SK-N-SH treated with all-trans-retinoic acid at 6 μM for 48 hours (cell line): ENCODE measurements around the gene ALG10B.
"Not testable (repeated sequence)": the region's sequence is repeated elsewhere in the genome, so short reads cannot be mapped to it uniquely, and the experiment has no call there.

Source experiments
- ATAC-seq: fragments of 200-7000 bp; cut with Tn5 transposase; 3 replicates; pipeline ENCODE4 v1.9.1; 2020; ENCODE audit warnings: mild to moderate bottlenecking, moderate library complexity
- ARNTL ChIP-seq: fragments of 450-650 bp; formaldehyde crosslinking; IDR thresholded peaks from 2 replicates; pipeline ENCODE4 v1.5.0; 2020; ENCODE audit warnings: low read depth, mild to moderate bottlenecking, moderate library complexity, borderline replicate concordance
- BACH2 ChIP-seq: fragments of 250-450 bp; sonication (Bioruptor Pico); IDR thresholded peaks from 2 replicates; pipeline ENCODE4 v1.9.0; 2021; ENCODE audit warnings: mild to moderate bottlenecking, borderline replicate concordance
- CSDC2 ChIP-seq: fragments of 250-450 bp; sonication (Bioruptor Pico); IDR thresholded peaks from 2 replicates; pipeline ENCODE4 v1.5.0; 2020; ENCODE audit warnings: mild to moderate bottlenecking, moderate library complexity
- ESRRG ChIP-seq: fragments of 250-450 bp; sonication (Bioruptor Pico); IDR thresholded peaks from 2 replicates; pipeline ENCODE4 v1.6.1; 2021; ENCODE audit warnings: mild to moderate bottlenecking
- GLIS3 ChIP-seq: fragments of 250-450 bp; sonication (Bioruptor Pico); IDR thresholded peaks from 2 replicates; pipeline ENCODE4 v1.5.0; 2020; ENCODE audit warnings: mild to moderate bottlenecking, moderate library complexity
- ISL1 ChIP-seq: fragments of 250-450 bp; sonication (Bioruptor Pico); IDR thresholded peaks from 2 replicates; pipeline ENCODE4 v2.1.2; 2022; ENCODE audit warnings: mild to moderate bottlenecking, moderate library complexity
- OSR1 ChIP-seq: fragments of 250-450 bp; sonication (Bioruptor Pico); IDR thresholded peaks from 2 replicates; pipeline ENCODE4 v1.8.0; 2022; ENCODE audit warnings: moderate library complexity, mild to moderate bottlenecking, inconsistent platforms
- PPARA ChIP-seq: fragments of 250-450 bp; sonication (Bioruptor Pico); IDR thresholded peaks from 2 replicates; pipeline ENCODE4 v1.5.0; 2020; ENCODE audit warnings: mild to moderate bottlenecking, borderline replicate concordance
- RARB ChIP-seq: fragments of 250-450 bp; sonication (Bioruptor Pico); IDR thresholded peaks from 2 replicates; pipeline ENCODE4 v1.8.0; 2021; ENCODE audit warnings: mild to moderate bottlenecking, moderate library complexity
- TCF4 ChIP-seq: fragments of 250-450 bp; sonication (Bioruptor Pico); IDR thresholded peaks from 2 replicates; pipeline ENCODE4 v1.8.0; 2021; ENCODE audit warnings: mild to moderate bottlenecking, moderate library complexity, borderline replicate concordance
- TOX ChIP-seq: fragments of 250-450 bp; sonication (Bioruptor Pico); IDR thresholded peaks from 2 replicates; pipeline ENCODE4 v1.8.0; 2021; ENCODE audit warnings: mild to moderate bottlenecking, moderate library complexity, borderline replicate concordance
- ZC3H10 ChIP-seq: fragments of 250-450 bp; sonication (Bioruptor Pico); IDR thresholded peaks from 2 replicates; pipeline ENCODE4 v1.5.1; 2021; ENCODE audit warnings: mild to moderate bottlenecking, moderate library complexity
- ZFP3 ChIP-seq: fragments of 250-450 bp; sonication (Bioruptor Pico); IDR thresholded peaks from 2 replicates; pipeline ENCODE4 v1.5.0; 2020; ENCODE audit warnings: mild to moderate bottlenecking, moderate library complexity
- ZFP30 ChIP-seq: fragments of 450-650 bp; formaldehyde crosslinking; IDR thresholded peaks from 2 replicates; pipeline ENCODE4 v1.5.0; 2022; ENCODE audit warnings: mild to moderate bottlenecking, moderate library complexity
- ZNF565 ChIP-seq: fragments of 450-650 bp; formaldehyde crosslinking; conservative IDR thresholded peaks from 2 replicates; pipeline ENCODE4 v1.5.0; 2020; ENCODE audit warnings: low read depth, mild to moderate bottlenecking, moderate library complexity
- ZNF70 ChIP-seq: fragments of 450-650 bp; formaldehyde crosslinking; IDR thresholded peaks from 2 replicates; pipeline ENCODE4 v1.5.0; 2020; ENCODE audit warnings: mild to moderate bottlenecking, moderate library complexity
- ZNF8 ChIP-seq: fragments of 450-650 bp; formaldehyde crosslinking; IDR thresholded peaks from 2 replicates; pipeline ENCODE4 v1.5.0; 2020; ENCODE audit warnings: mild to moderate bottlenecking, moderate library complexity
- TF ChIP-seq, protein P1 (sequence below): fragments of 250-450 bp; sonication (Bioruptor Pico); IDR thresholded peaks from 2 replicates; pipeline ENCODE4 v1.8.0; 2020; ENCODE audit warnings: mild to moderate bottlenecking, moderate library complexity, borderline replicate concordance
- TF ChIP-seq, protein P2 (sequence below): fragments of 250-450 bp; sonication (Bioruptor Pico); IDR thresholded peaks from 2 replicates; pipeline ENCODE4 v1.5.0; 2020; ENCODE audit warnings: mild to moderate bottlenecking, moderate library complexity
- TF ChIP-seq, protein P3 (sequence below): fragments of 250-450 bp; sonication (Bioruptor Pico); IDR thresholded peaks from 2 replicates; pipeline ENCODE4 v1.8.0; 2021; ENCODE audit warnings: low read depth, mild to moderate bottlenecking, moderate library complexity, borderline replicate concordance
- TF ChIP-seq, protein P4 (sequence below): fragments of 250-450 bp; sonication (Bioruptor Pico); IDR thresholded peaks from 2 replicates; pipeline ENCODE4 v1.5.1; 2021; ENCODE audit warnings: mild to moderate bottlenecking, moderate library complexity
- TF ChIP-seq, protein P5 (sequence below): fragments of 250-450 bp; sonication (Bioruptor Pico); IDR thresholded peaks from 2 replicates; pipeline ENCODE4 v1.5.1; 2020; ENCODE audit warnings: low read depth, mild to moderate bottlenecking, moderate library complexity

Gene ALG10B

DNA sequence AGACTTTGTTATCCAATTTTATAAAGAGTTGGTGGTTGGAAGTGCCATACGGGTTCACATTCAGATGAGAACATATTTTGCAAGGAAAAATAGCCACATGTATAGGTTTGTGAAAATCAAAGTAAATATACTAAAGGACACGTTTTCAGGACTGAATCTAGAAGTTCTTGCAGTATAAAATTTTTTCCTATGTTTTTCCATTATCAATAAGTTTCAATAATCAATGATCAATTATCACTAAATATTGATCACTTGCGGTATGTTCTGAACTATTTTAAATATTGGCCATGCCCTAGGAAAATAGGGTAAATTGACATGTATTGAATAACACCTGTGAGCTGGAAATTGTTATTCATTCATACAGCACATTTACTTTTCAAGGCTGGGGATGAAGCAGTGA is 25.9 kb downstream of the ALG10B start:
- ATAC-seq = no peak
- TF ChIP-seq ARNTL (no peak), CSDC2 (CRISPR knock-in tag) (no peak), GLIS3 (CRISPR knock-in tag) (no peak), ZFP30 (CRISPR knock-in tag) (no peak), ESRRG (CRISPR knock-in tag) (no peak), ZC3H10 (CRISPR knock-in tag) (no peak), ZNF70 (no peak), PPARA (CRISPR knock-in tag) (no peak), TCF4 (no peak), OSR1 (CRISPR knock-in tag) (no peak), ISL1 (CRISPR knock-in tag) (no peak), ZNF565 (CRISPR knock-in tag) (no peak), ZNF8 (no peak), ZFP3 (CRISPR knock-in tag) (no peak)
- TF ChIP-seq, protein P1, sequence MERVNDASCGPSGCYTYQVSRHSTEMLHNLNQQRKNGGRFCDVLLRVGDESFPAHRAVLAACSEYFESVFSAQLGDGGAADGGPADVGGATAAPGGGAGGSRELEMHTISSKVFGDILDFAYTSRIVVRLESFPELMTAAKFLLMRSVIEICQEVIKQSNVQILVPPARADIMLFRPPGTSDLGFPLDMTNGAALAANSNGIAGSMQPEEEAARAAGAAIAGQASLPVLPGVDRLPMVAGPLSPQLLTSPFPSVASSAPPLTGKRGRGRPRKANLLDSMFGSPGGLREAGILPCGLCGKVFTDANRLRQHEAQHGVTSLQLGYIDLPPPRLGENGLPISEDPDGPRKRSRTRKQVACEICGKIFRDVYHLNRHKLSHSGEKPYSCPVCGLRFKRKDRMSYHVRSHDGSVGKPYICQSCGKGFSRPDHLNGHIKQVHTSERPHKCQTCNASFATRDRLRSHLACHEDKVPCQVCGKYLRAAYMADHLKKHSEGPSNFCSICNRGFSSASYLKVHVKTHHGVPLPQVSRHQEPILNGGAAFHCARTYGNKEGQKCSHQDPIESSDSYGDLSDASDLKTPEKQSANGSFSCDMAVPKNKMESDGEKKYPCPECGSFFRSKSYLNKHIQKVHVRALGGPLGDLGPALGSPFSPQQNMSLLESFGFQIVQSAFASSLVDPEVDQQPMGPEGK = no peak
- TF ChIP-seq, protein P2, sequence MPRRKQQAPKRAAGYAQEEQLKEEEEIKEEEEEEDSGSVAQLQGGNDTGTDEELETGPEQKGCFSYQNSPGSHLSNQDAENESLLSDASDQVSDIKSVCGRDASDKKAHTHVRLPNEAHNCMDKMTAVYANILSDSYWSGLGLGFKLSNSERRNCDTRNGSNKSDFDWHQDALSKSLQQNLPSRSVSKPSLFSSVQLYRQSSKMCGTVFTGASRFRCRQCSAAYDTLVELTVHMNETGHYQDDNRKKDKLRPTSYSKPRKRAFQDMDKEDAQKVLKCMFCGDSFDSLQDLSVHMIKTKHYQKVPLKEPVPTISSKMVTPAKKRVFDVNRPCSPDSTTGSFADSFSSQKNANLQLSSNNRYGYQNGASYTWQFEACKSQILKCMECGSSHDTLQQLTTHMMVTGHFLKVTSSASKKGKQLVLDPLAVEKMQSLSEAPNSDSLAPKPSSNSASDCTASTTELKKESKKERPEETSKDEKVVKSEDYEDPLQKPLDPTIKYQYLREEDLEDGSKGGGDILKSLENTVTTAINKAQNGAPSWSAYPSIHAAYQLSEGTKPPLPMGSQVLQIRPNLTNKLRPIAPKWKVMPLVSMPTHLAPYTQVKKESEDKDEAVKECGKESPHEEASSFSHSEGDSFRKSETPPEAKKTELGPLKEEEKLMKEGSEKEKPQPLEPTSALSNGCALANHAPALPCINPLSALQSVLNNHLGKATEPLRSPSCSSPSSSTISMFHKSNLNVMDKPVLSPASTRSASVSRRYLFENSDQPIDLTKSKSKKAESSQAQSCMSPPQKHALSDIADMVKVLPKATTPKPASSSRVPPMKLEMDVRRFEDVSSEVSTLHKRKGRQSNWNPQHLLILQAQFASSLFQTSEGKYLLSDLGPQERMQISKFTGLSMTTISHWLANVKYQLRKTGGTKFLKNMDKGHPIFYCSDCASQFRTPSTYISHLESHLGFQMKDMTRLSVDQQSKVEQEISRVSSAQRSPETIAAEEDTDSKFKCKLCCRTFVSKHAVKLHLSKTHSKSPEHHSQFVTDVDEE (CRISPR knock-in tag) = no peak
- TF ChIP-seq, protein P3, sequence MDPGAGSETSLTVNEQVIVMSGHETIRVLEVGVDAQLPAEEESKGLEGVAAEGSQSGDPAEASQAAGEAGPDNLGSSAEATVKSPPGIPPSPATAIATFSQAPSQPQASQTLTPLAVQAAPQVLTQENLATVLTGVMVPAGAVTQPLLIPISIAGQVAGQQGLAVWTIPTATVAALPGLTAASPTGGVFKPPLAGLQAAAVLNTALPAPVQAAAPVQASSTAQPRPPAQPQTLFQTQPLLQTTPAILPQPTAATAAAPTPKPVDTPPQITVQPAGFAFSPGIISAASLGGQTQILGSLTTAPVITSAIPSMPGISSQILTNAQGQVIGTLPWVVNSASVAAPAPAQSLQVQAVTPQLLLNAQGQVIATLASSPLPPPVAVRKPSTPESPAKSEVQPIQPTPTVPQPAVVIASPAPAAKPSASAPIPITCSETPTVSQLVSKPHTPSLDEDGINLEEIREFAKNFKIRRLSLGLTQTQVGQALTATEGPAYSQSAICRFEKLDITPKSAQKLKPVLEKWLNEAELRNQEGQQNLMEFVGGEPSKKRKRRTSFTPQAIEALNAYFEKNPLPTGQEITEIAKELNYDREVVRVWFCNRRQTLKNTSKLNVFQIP (CRISPR knock-in tag) = no peak
- TF ChIP-seq, protein P4, sequence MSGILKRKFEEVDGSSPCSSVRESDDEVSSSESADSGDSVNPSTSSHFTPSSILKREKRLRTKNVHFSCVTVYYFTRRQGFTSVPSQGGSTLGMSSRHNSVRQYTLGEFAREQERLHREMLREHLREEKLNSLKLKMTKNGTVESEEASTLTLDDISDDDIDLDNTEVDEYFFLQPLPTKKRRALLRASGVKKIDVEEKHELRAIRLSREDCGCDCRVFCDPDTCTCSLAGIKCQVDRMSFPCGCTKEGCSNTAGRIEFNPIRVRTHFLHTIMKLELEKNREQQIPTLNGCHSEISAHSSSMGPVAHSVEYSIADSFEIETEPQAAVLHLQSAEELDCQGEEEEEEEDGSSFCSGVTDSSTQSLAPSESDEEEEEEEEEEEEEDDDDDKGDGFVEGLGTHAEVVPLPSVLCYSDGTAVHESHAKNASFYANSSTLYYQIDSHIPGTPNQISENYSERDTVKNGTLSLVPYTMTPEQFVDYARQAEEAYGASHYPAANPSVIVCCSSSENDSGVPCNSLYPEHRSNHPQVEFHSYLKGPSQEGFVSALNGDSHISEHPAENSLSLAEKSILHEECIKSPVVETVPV (CRISPR knock-in tag) = no peak
- TF ChIP-seq, protein P5, sequence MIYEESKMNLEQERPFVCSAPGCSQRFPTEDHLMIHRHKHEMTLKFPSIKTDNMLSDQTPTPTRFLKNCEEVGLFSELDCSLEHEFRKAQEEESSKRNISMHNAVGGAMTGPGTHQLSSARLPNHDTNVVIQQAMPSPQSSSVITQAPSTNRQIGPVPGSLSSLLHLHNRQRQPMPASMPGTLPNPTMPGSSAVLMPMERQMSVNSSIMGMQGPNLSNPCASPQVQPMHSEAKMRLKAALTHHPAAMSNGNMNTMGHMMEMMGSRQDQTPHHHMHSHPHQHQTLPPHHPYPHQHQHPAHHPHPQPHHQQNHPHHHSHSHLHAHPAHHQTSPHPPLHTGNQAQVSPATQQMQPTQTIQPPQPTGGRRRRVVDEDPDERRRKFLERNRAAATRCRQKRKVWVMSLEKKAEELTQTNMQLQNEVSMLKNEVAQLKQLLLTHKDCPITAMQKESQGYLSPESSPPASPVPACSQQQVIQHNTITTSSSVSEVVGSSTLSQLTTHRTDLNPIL (CRISPR knock-in tag) = no peak

DNA sequence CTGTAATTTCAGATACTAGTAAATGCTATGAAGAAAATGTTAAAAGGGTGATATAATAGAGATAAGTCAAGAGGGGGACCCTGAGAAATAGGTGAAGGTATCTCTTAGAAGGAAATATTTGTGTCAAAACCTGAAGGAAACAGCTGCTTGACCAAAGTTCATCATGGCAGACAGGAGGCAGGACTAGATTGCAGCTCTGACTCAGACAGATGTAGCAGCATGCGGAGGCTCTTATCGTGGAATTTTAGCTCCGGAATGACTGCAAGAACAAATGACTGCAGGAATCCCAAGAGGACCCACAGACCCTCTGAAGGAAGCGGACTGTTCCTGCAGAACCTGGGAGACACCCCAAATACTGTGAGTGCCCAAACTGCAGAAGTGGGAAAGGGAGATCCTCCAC is 26.7 kb downstream of the ALG10B start:
- not testable (repeated sequence) for ATAC-seq

DNA sequence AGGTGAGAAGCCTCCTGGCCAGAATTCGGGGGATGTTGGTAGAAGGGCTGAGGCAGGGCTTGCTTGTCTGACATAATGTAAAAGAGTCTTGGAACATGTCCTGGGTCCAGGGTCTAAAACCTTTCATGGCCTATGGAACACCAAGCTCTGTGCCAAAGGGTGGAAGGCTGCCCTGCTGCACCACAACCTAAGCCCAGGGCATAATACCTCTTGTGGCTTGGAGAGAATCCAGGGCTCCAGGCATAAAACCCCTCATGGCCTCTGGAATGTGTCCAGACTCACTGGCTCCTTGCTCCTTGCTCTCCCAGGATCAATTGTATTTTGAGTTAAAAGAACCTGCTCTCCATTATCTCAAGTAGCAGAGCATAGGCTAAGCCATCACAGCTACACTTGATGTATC is 27.3 kb downstream of the ALG10B start:
- not testable (repeated sequence) for ATAC-seq

DNA sequence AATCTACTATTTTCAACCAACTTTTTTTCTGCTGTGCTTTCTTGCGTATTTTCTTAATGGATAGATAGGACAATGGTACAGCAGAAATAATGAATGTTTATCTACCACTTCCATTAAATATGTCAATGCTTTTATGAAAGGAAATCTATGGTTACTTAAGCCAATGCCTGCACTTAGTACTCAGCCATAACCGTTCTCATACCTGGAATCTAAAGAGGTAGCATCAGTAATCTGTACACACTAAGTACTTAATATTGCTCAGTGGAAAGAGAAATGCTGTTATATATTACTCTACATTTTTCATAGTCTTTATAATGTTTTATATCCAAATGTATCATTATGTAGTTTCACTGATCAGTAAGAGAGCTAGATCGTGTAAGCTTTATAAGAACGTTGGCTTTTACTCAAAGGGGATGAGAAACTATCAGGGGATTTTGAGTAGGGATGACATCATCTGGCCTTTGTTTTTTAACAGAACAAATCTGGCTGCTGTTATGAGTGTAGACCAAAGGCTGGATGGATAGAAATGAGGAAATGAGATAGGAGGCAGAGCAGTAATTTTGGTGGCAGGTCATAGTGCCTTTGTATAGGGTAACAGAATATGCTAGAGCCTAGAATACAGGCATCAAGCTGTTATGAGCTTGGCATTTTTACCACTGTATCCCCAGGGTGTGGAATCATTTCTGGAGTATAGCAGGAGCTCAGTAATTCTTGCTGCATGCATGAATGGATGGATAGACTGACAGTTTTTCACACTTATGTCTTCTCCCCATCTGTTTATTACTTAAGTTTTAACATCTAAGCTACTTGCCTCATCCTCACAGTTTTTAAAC is 34.0 kb downstream of the ALG10B start:
- ATAC-seq = no peak
- TF ChIP-seq BACH2 = no peak
- no peak for TF ChIP-seq TOX (CRISPR knock-in tag)
- no peak for TF ChIP-seq RARB (CRISPR knock-in tag)
- TF ChIP-seq, protein P1 = no peak
- TF ChIP-seq, protein P5 (CRISPR knock-in tag) = no peak
- no peak for TF ChIP-seq ISL1 (CRISPR knock-in tag)
- no peak for TF ChIP-seq ZFP3 (CRISPR knock-in tag)
- TF ChIP-seq, protein P4 (CRISPR knock-in tag) = no peak
- no peak for TF ChIP-seq TCF4
- TF ChIP-seq ARNTL = no peak
- no peak for TF ChIP-seq PPARA (CRISPR knock-in tag)
- TF ChIP-seq ESRRG (CRISPR knock-in tag) = no peak
